ACC112 (cell line): ENCODE results near the gene CYBA.

Experiments used
- H2AFZ ChIP-seq: fragments of 200-600 bp; sonication (generic); one replicate; pipeline ENCODE4 v1.6.0; 2017; ENCODE audit warnings: antibody characterized with exemption, low read length; ENCODE audit not compliant: unreplicated experiment
- H3K27ac ChIP-seq: fragments of 200-600 bp; sonication (generic); 2 replicates; pipeline ENCODE4 v1.5.1; 2014; ENCODE audit warnings: low read depth, mild to moderate bottlenecking, antibody characterized with exemption, low read length, moderate library complexity
- H3K27me3 ChIP-seq: fragments of 200-600 bp; sonication (generic); 2 replicates; pipeline ENCODE4 v1.6.1; 2014; ENCODE audit warnings: mild to moderate bottlenecking, antibody characterized with exemption, low read length, moderate library complexity, mixed read lengths; ENCODE audit not compliant: insufficient read depth
- H3K36me3 ChIP-seq: fragments of 200-600 bp; sonication (generic); 2 replicates; pipeline ENCODE4 v1.6.1; 2016; ENCODE audit warnings: mild to moderate bottlenecking, antibody characterized with exemption, low read length, moderate library complexity, mixed read lengths; ENCODE audit not compliant: insufficient read depth
- H3K4me1 ChIP-seq: fragments of 200-600 bp; sonication (generic); one replicate; pipeline ENCODE4 v1.6.1; 2016; ENCODE audit warnings: low read length, mixed read lengths; ENCODE audit not compliant: insufficient read depth, unreplicated experiment, control insufficient read depth
- H3K4me3 ChIP-seq: fragments of 200-600 bp; sonication (generic); 2 replicates; pipeline ENCODE4 v1.5.1; 2014; ENCODE audit warnings: mild to moderate bottlenecking, low read depth, low read length
- H3K79me2 ChIP-seq: fragments of 200-600 bp; sonication (generic); one replicate; pipeline ENCODE4 v1.6.0; 2016; ENCODE audit warnings: low read length; ENCODE audit not compliant: control insufficient read depth, unreplicated experiment, insufficient read depth

The CYBA gene

DNA sequence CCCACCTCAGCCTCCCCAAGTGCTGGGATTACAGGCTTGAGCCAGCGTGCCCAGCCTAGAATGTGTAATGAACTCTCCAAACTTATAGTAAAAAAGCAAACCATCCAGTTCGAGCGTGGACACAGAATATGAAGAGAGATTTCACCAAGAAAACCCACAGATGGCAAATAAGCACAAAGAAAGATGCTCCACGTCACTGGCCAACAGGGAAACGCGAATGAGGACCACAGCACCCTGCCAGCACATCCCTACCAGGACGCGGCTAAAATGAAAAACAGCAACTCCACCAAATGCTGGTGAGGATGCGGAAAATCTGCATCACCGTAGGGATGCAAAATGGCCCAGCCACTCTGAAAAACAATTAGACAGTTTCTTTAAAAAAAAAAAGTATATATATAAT, 10.6 kb upstream of the CYBA start:
- Histone ChIP-seq H3K27me3 (no peaks in the 10 kb centered on the region), H3K4me1 (peaks cover 4% of the 10 kb centered on the region), H3K79me2 (peaks cover 5% of the 10 kb centered on the region), H3K4me3 (no peak overlapping the region), H3K36me3 (no peaks in the 10 kb centered on the region), H3K27ac (no peak overlapping the region), H2AFZ (no peak overlapping the region)

DNA sequence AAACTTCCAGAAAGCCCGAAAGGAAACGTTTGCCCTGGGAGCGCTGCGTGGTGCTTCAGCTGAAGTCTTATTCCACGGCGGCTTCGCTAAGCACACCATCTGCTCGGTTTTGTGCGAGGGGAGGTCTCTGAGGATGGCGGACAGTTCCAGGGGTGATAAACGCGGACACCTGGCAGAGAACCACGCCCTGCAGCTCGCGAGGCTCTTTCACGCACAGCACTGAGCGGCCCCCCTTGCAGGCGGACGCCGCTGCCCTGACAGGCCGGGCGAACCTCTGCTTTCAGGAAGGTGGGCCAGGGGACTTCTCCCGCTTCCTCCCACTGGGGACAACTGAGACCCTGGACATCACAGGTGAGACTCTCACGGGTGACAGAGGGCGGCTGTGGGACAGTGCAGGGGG, 8.3 kb upstream of the CYBA start:
- Histone ChIP-seq H3K36me3 (no peaks in the 10 kb centered on the region), H2AFZ (no peak overlapping the region), H3K4me1 (peaks cover 4% of the 10 kb centered on the region), H3K27me3 (no peaks in the 10 kb centered on the region), H3K79me2 (peaks cover 5% of the 10 kb centered on the region), H3K4me3 (no peak overlapping the region), H3K27ac (no peak overlapping the region)

GRCh38 chr16:88658714-88659113, 7.9 kb upstream of the CYBA start:
- Histone ChIP-seq H2AFZ (no peak overlapping the region), H3K27ac (no peak overlapping the region), H3K36me3 (no peaks in the 10 kb centered on the region), H3K4me3 (no peak overlapping the region), H3K27me3 (no peaks in the 10 kb centered on the region), H3K4me1 (peaks cover 4% of the 10 kb centered on the region), H3K79me2 (peaks cover 5% of the 10 kb centered on the region)

- no peak overlapping the region for H2AFZ ChIP-seq
- H3K4me1 ChIP-seq: peaks cover 4% of the 10 kb centered on the region
- no peak overlapping the region for H3K27ac ChIP-seq
- H3K36me3 ChIP-seq: no peaks in the 10 kb centered on the region
- H3K4me3 ChIP-seq: no peak overlapping the region
- H3K79me2 ChIP-seq: peaks cover 3% of the 10 kb centered on the region
- H3K27me3 ChIP-seq: no peaks in the 10 kb centered on the region
These were observed 6.5 kb upstream of the CYBA start for GRCh38 chr16:88657371-88657770.

DNA sequence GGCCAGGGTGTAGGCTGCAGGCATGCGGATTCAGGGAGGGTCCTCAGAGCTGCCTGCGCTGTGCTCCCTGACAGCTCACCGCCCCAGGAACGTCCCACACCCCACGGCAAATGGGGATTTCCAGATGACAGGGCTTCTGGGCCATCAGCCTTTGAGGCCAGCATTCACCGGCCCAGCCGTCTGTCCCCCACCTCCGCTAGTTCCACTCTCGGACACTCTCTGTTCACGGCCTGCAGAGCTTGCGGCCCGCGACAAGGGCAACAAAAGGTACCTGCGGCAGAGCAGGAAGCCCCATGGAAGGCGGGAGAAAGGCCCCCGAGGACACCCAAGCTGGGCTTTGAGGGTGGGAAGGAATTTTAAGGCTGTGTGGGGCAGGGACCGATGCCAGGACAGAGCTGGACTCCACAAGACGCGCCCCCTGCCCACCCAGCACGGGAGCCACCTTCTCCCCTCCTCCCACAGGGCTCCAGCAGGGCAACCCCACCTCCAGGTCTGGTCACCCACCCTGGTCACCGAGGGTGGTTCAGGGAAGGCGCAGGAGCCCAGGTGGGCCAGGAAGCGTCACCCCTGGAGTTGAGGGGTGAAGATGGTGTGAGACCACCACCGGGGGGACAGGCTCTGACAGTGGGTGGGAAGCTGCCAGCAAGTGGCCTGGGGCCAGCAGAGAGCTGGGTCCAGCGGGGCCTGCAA, 5.6 kb upstream of the CYBA start:
- Histone ChIP-seq H3K4me3 (no peak overlapping the region), H3K79me2 (no peaks in the 10 kb centered on the region), H3K4me1 (peaks cover 2% of the 10 kb centered on the region), H3K27ac (no peak overlapping the region), H2AFZ (no peak overlapping the region), H3K36me3 (no peaks in the 10 kb centered on the region), H3K27me3 (no peaks in the 10 kb centered on the region)

DNA sequence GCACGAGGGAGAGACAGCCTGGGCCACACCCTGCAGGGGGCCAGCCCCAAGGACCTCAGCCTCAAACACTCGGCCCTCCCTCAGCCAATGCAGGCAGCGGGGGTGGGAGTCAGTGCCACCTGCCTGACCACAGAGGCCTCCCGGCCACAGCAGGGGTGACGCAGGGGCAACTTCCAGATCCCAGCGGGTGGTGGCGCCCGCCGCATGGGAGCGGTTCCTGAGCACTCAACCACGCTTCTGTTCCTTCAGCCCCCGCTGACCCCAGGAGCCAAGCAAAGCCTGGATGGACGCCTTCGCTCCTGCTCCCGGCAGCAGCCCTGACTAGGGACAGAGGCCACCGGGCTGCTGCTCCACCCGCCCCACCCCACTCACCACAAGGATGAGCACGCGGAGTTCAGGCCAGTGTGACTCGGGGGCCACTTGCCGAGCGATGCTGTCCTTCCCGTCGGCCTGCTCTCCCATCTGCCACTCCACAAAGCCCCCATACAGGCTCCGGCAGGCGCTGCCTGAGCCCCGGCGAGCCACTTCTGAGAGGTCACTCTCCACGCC, 5.0 kb upstream of the CYBA start:
- H3K79me2 ChIP-seq: no peaks in the 10 kb centered on the region
- no peak overlapping the region for H3K4me3 ChIP-seq
- H3K4me1 ChIP-seq: peaks cover 6% of the 10 kb centered on the region
- H3K27me3 ChIP-seq: no peaks in the 10 kb centered on the region
- H3K27ac ChIP-seq: no peak overlapping the region
- H3K36me3 ChIP-seq: no peaks in the 10 kb centered on the region
- H2AFZ ChIP-seq: no peak overlapping the region

- no peaks in the 10 kb centered on the region for H3K27me3 ChIP-seq
- peaks cover 4% of the 10 kb centered on the region for H3K79me2 ChIP-seq
- H2AFZ ChIP-seq: no peak overlapping the region
- peaks cover 6% of the 10 kb centered on the region for H3K4me1 ChIP-seq
- H3K36me3 ChIP-seq: no peaks in the 10 kb centered on the region
- no peak overlapping the region for H3K27ac ChIP-seq
- no peak overlapping the region for H3K4me3 ChIP-seq
These were observed 4.3 kb upstream of the CYBA start for GRCh38 chr16:88655053-88655732.

GRCh38 chr16:88654363-88655052, 3.7 kb upstream of the CYBA start:
- H3K4me1 ChIP-seq: peaks cover 6% of the 10 kb centered on the region
- no peak overlapping the region for H2AFZ ChIP-seq
- H3K36me3 ChIP-seq: no peaks in the 10 kb centered on the region

GRCh38 chr16:88653596-88654362, 2.9 kb upstream of the CYBA start:
- Histone ChIP-seq H2AFZ (no peak overlapping the region), H3K36me3 (no peaks in the 10 kb centered on the region), H3K4me1 (peaks cover 6% of the 10 kb centered on the region), H3K79me2 (peaks cover 16% of the 10 kb centered on the region), H3K4me3 (no peak overlapping the region), H3K27ac (no peak overlapping the region), H3K27me3 (no peaks in the 10 kb centered on the region)

More at GRCh38 chr16:88654363-88655052, 3.7 kb upstream of the CYBA start:
- Histone ChIP-seq H3K4me3 (no peak overlapping the region), H3K27me3 (no peaks in the 10 kb centered on the region), H3K27ac (no peak overlapping the region), H3K79me2 (peaks cover 11% of the 10 kb centered on the region)

DNA sequence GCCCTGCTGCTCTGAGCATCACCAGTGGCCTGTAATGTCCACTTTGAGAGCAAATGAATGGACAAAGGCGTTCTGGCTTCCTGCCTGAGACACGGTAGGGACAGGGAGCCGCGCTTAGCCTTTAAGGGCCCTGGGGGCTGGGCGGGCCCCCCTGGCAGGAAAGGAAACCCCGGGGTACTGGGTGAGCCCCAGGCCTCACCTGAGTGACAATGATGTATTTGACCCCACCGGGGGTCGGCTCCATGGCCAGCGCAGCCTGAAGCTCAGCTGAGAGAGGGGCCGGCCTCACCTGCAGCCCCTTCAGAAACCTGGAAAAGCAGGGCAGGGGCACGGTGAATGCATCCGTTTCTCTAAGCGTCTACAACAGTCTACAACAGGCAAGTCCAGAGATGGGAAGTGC, 2.2 kb upstream of the CYBA start:
- H3K4me1 ChIP-seq: peaks cover 6% of the 10 kb centered on the region
- no peak overlapping the region for H2AFZ ChIP-seq
- H3K27ac ChIP-seq: no peak overlapping the region
- no peak overlapping the region for H3K4me3 ChIP-seq
- H3K79me2 ChIP-seq: peaks cover 16% of the 10 kb centered on the region
- no peaks in the 10 kb centered on the region for H3K36me3 ChIP-seq
- H3K27me3 ChIP-seq: no peaks in the 10 kb centered on the region
